Left kidney (tissue), 2 donors: ENCODE data around the gene JMJD1C. TPM values are rescaled to one million over a fixed set of nuclear protein-coding genes. Genes with fewer than 3 reads are reported as not detected.

Experiments used
- DNase-seq: peaks from one replicate; pipeline ENCODE4 v3.0.0-alpha.2; 2013
- polyA plus RNA-seq: library from polyadenylated mRNA; unstranded; fragments of 120-200 nt; gene quantifications from one replicate; pipeline ENCODE4 v1.2.1, GENCODE V29; 2013; ENCODE audit not compliant: insufficient read length

Gene JMJD1C
- polyA plus RNA-seq, 1 donor = 119 TPM

GRCh38 chr10:63133821-63134557 lies 331.8 kb downstream of the JMJD1C start:
- DNase-seq = peak; percentile 24

- peak; percentile 97 for DNase-seq
Measured at GRCh38 chr10:63133056-63133820, 332.5 kb downstream of the JMJD1C start, which contains the start of gene NRBF2. TSS of gene NRBF2 (plus strand) at chr10:63133328. CDS start at chr10:63133471, 143 bp downstream.

GRCh38 chr10:63132651-63133055 lies 333.1 kb downstream of the JMJD1C start:
- DNase-seq = no peak

- DNase-seq = no peak
Measured at GRCh38 chr10:63129888-63130287, 335.9 kb downstream of the JMJD1C start.

- no peak for DNase-seq
Measured at GRCh38 chr10:63128443-63128842, 337.3 kb downstream of the JMJD1C start.

- no peak for DNase-seq
Measured at GRCh38 chr10:63125459-63125858, 340.3 kb downstream of the JMJD1C start.

GRCh38 chr10:63123727-63124362 lies 341.9 kb downstream of the JMJD1C start:
- DNase-seq = no peak

- peak; percentile 14 for DNase-seq
Measured at GRCh38 chr10:63120554-63120953, 345.2 kb downstream of the JMJD1C start.

- no peak for DNase-seq
Measured at GRCh38 chr10:63119041-63119440, 346.7 kb downstream of the JMJD1C start.

Other genes with a start within 250 kb of the JMJD1C start
- 34.1 TPM for gene REEP3, start 55.4 kb upstream of the JMJD1C start, polyA plus RNA-seq